HL-60 (cell line): Measurements from ENCODE around the gene DIDO1.

Source experiments
- DNase-seq, 2 experiments: peaks; one replicate each; pipeline ENCODE4 v3.0.0-alpha.2; 2010 to 2020; ENCODE audit warnings: low read depth in 1 of 2, low spot score in 1 of 2
- H3K27ac ChIP-seq: fragments of 250-450 bp; sonication (Bioruptor Pico); replicated peaks from 2 replicates; pipeline ENCODE4 v1.5.1; 2020; ENCODE audit warnings: mild to moderate bottlenecking, moderate library complexity
- H3K27me3 ChIP-seq: fragments of 250-450 bp; sonication (Bioruptor Pico); 2 replicates; pipeline ENCODE4 v1.5.1; 2021; ENCODE audit warnings: mild to moderate bottlenecking, moderate library complexity; ENCODE audit not compliant: insufficient read depth, poor library complexity, severe bottlenecking
- H3K4me3 ChIP-seq: replicated peaks from 2 replicates; pipeline ENCODE4 v1.5.1; 2011; ENCODE audit warnings: mild to moderate bottlenecking, control low read depth, low read length; ENCODE audit not compliant: insufficient read depth
- CTCF ChIP-seq: IDR thresholded peaks from one replicate; pipeline ENCODE4 v1.5.1; 2011; ENCODE audit warnings: low read length, control low read depth, inconsistent platforms; ENCODE audit not compliant: insufficient read depth
- GABPA ChIP-seq: IDR thresholded peaks from 2 replicates; pipeline ENCODE4 v1.6.1; 2012; ENCODE audit warnings: low read depth
- POLR2AphosphoS5 ChIP-seq: IDR thresholded peaks from 2 replicates; pipeline ENCODE4 v1.6.1; 2012; ENCODE audit warnings: low read depth
- REST ChIP-seq: IDR thresholded peaks from 2 replicates; pipeline ENCODE4 v1.6.1; 2012; ENCODE audit warnings: low read depth; ENCODE audit not compliant: insufficient replicate concordance
- SPI1 ChIP-seq: IDR thresholded peaks from 2 replicates; pipeline ENCODE4 v1.6.1; 2012; ENCODE audit warnings: low read depth, mild to moderate bottlenecking, borderline replicate concordance

DIDO1 gene

GRCh38 chr20:62910777-62911497 lies 15.4 kb downstream of the DIDO1 start:
- H3K4me3 ChIP-seq = no peak overlapping the region
- no peaks in the 10 kb centered on the region for H3K27me3 ChIP-seq
- no peak overlapping the region for H3K27ac ChIP-seq
- TF ChIP-seq POLR2AphosphoS5 = no peak
- TF ChIP-seq SPI1 = no peak
- no peak for TF ChIP-seq GABPA
- no peak for TF ChIP-seq CTCF
- no peak for TF ChIP-seq REST
- no peak for DNase-seq

GRCh38 chr20:62910217-62910766 lies 16.0 kb downstream of the DIDO1 start:
- Histone ChIP-seq H3K27ac (no peak overlapping the region), H3K4me3 (no peak overlapping the region), H3K27me3 (no peaks in the 10 kb centered on the region)
- DNase-seq = no peak
- TF ChIP-seq POLR2AphosphoS5 = peak; percentile 40; the same call in 1 of the 2 replicates
- TF ChIP-seq REST = no peak
- no peak for TF ChIP-seq SPI1

GRCh38 chr20:62908971-62909791 lies 17.1 kb downstream of the DIDO1 start:
- TF ChIP-seq GABPA = no peak
- no peak for TF ChIP-seq SPI1
- no peak for TF ChIP-seq REST
- TF ChIP-seq POLR2AphosphoS5 = no peak
- no peak for TF ChIP-seq CTCF
- H3K27ac ChIP-seq = no peak overlapping the region
- no peak overlapping the region for H3K4me3 ChIP-seq
- H3K27me3 ChIP-seq = no peaks in the 10 kb centered on the region
- DNase-seq = no peak
